SU-DHL-6 (cell line): ENCODE data around the gene RALGPS1.

Source experiments
- EZH2phosphoT487 ChIP-seq: fragments of 200-600 bp; sonication (generic), shearing (Covaris generic); conservative IDR thresholded peaks from 2 replicates; pipeline ENCODE4 v1.6.1; 2018; ENCODE audit warnings: mild to moderate bottlenecking, antibody characterized with exemption, low read length, moderate library complexity, mixed read lengths
- TF ChIP-seq, protein P1 (sequence below): fragments of 200-600 bp; sonication (generic); IDR thresholded peaks from one replicate; pipeline ENCODE4 v1.5.1; 2017; ENCODE audit warnings: antibody characterized with exemption, mild to moderate bottlenecking, low read length, moderate library complexity; ENCODE audit not compliant: insufficient read depth, poor library complexity, severe bottlenecking

DNA sequence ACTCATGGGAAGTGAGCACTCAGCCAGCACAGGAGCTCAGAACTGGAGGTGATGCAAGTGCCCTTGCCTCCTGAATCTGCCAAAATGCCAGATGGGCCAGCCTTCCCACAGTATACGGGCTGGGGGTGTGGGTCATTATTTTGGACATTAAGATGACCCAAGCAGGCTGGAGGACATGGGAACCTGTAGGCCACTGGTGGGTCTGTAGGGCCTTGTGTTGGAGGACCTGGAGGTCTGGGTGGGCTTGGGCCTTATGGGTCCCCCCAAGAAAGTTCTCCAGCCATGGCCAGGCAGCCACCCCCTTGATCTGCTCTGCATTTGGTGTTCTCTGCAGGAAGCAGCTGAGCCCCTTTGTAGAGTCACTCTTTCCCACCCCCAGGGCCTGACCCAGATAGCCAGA, 278.9 kb downstream of the RALGPS1 start:
- TF ChIP-seq, protein P1, sequence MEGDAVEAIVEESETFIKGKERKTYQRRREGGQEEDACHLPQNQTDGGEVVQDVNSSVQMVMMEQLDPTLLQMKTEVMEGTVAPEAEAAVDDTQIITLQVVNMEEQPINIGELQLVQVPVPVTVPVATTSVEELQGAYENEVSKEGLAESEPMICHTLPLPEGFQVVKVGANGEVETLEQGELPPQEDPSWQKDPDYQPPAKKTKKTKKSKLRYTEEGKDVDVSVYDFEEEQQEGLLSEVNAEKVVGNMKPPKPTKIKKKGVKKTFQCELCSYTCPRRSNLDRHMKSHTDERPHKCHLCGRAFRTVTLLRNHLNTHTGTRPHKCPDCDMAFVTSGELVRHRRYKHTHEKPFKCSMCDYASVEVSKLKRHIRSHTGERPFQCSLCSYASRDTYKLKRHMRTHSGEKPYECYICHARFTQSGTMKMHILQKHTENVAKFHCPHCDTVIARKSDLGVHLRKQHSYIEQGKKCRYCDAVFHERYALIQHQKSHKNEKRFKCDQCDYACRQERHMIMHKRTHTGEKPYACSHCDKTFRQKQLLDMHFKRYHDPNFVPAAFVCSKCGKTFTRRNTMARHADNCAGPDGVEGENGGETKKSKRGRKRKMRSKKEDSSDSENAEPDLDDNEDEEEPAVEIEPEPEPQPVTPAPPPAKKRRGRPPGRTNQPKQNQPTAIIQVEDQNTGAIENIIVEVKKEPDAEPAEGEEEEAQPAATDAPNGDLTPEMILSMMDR, result no peak
- TF ChIP-seq EZH2phosphoT487, result no peak
